Stomach (tissue), 4 donors: ENCODE results near the gene ATP5F1D.

ENCODE experiments used
- POLR2A ChIP-seq, 4 donors: fragments of 450-650 bp; IDR thresholded peaks; one replicate each; pipeline ENCODE4 v1.6.1; 2016; ENCODE audit warnings: antibody characterized with exemption in 4 of 4, control low read depth in 2 of 4, mild to moderate bottlenecking in 1 of 4, moderate library complexity in 1 of 4
- POLR2AphosphoS5 ChIP-seq, 3 donors: sonication (generic); formaldehyde crosslinking; IDR thresholded peaks; one replicate each; pipeline ENCODE4 v1.6.1; 2016; ENCODE audit warnings: antibody characterized with exemption in 3 of 3
- TF ChIP-seq, protein P1 (sequence below), 7 experiments: fragments of 450-650 bp in 4 of 7; fragments of 200-600 bp in 3 of 7; sonication (generic) in 3 of 7; IDR thresholded peaks; one replicate each; pipeline ENCODE4 v1.5.1; 2016 to 2019; ENCODE audit warnings: antibody characterized with exemption in 7 of 7, control low read depth in 2 of 7, mild to moderate bottlenecking in 1 of 7

DNA sequence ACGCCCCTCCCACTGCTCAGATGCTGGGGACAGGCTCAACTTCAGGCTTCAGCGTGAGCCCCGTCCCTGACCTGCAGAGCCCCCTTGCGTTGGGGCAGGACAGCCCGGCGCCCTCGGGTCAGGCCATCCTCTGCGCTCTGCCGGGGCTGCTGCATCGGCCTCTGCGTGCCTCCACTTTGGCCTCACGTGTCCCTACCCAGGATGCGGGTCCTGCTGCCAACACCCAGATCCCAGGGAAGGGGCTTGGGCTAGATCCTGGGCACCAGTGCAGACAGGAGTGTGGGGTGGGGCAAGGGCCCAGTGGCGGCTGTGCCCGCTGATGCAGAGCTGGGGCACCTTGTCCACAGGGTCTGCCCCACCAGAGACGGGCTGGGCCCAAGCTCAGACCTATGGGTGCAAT, 16.7 kb upstream of the ATP5F1D start:
- TF ChIP-seq POLR2A (IDR thresholded peaks at IDR 0.05): no peak
- TF ChIP-seq, protein P1, sequence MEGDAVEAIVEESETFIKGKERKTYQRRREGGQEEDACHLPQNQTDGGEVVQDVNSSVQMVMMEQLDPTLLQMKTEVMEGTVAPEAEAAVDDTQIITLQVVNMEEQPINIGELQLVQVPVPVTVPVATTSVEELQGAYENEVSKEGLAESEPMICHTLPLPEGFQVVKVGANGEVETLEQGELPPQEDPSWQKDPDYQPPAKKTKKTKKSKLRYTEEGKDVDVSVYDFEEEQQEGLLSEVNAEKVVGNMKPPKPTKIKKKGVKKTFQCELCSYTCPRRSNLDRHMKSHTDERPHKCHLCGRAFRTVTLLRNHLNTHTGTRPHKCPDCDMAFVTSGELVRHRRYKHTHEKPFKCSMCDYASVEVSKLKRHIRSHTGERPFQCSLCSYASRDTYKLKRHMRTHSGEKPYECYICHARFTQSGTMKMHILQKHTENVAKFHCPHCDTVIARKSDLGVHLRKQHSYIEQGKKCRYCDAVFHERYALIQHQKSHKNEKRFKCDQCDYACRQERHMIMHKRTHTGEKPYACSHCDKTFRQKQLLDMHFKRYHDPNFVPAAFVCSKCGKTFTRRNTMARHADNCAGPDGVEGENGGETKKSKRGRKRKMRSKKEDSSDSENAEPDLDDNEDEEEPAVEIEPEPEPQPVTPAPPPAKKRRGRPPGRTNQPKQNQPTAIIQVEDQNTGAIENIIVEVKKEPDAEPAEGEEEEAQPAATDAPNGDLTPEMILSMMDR (IDR thresholded peaks at IDR 0.05): no peak
- TF ChIP-seq POLR2AphosphoS5 (IDR thresholded peaks at IDR 0.05): no peak
